ENCODE data around the gene ARHGAP1.

Gene ARHGAP1

GRCh38 chr11:46700241-46701077 lies at the start of gene ARHGAP1, which contains the start of gene ZNF408:
Gene ARHGAP1, minus strand, starts transcription at chr11:46700619. Its CDS starts 4,512 bp downstream, at chr11:46696107.
Gene ZNF408, plus strand, starts transcription at chr11:46701031. Its CDS starts 17 bp downstream, at chr11:46701048.
- DNase-seq (ENCODE audit: extremely low read depth, low read depth): peak; percentile 97
- TF ChIP-seq CTCF (IDR thresholded peaks at IDR 0.05; ENCODE audit: low read depth, low read length): no peak

GRCh38 chr11:46747150-46747549 lies 46.7 kb upstream of the ARHGAP1 start:
- TF ChIP-seq CTCF (IDR thresholded peaks at IDR 0.05; ENCODE audit: low read depth, low read length): no peak

GRCh38 chr11:46745995-46746394 lies 45.6 kb upstream of the ARHGAP1 start:
- no peak for TF ChIP-seq CTCF (IDR thresholded peaks at IDR 0.05; ENCODE audit: low read depth, low read length)
- no peak for DNase-seq (ENCODE audit: extremely low read depth, low read depth)

More at GRCh38 chr11:46747150-46747549, 46.7 kb upstream of the ARHGAP1 start:
- no peak for DNase-seq (ENCODE audit: extremely low read depth, low read depth)

GRCh38 chr11:46745328-46745727 lies 44.9 kb upstream of the ARHGAP1 start:
- TF ChIP-seq CTCF (IDR thresholded peaks at IDR 0.05; ENCODE audit: low read depth, low read length): no peak
- DNase-seq (ENCODE audit: extremely low read depth, low read depth): no peak

GRCh38 chr11:46743693-46744339 lies 43.4 kb upstream of the ARHGAP1 start:
- no peak for DNase-seq (ENCODE audit: extremely low read depth, low read depth)
- no peak for TF ChIP-seq CTCF (IDR thresholded peaks at IDR 0.05; ENCODE audit: low read depth, low read length)

- no peak for TF ChIP-seq CTCF (IDR thresholded peaks at IDR 0.05; ENCODE audit: low read depth, low read length)
- no peak for DNase-seq (ENCODE audit: extremely low read depth, low read depth)
Observed at GRCh38 chr11:46743043-46743442, 42.6 kb upstream of the ARHGAP1 start.

All from AG09319 (cell line).